ENCODE data around the gene MSANTD2. TPM values are rescaled to one million over a fixed set of nuclear protein-coding genes. Genes with fewer than 3 reads are reported as not detected.

MSANTD2 gene
- total RNA-seq, 1 donor from 2014 or later, result 9.4 TPM

DNA sequence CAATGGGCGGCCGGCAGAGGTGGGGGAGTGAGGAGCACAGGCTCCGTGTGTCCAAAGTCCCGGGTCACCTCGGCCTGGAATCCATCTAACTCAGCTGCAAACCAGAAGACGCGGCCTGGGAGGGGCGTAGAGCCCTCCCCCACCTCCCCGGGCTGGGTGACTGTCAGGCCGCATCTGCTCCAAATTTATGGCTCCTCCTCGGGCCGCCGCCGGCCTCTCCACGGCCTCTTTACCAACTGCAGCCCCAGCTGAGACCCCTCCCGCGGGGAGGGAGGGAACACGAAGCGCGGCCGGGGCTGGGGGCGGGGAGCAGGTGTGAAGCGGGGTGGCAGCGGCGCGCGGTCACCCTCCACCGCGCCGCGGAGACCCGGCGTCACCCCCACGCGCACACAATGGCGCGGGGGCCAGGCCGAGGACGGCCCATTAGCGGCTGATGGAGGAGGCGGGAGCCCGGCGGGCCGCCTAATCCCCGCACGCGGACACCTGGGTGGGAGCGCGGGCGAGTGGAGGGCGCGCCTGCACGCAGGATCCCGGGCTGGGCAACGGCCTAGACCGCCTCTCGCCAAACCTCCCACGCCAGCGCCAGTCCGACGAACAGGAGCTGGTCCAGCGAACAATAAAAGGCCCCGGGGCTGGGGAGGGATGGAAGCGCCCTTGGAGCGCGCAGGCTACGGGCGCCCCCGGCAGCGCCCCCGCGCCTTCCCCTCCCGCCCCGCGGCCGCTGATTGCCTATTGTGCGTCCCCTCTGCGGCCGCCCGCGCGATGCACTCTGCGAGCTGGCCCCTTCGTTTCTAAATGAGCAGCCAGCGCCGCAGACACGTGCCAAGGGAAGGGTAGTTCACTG is 39.1 kb upstream of the MSANTD2 start:
- H3K36me3 ChIP-seq (ENCODE audit: control insufficient read depth in 3 of 3, insufficient read depth in 3 of 3, low read length in 3 of 3), result no peaks in the 10 kb centered on the region
- H3K9ac ChIP-seq (ENCODE audit: low read depth in 1 of 3, low read length in 3 of 3), result no peak overlapping the region
- H3K4me1 ChIP-seq (ENCODE audit: control insufficient read depth in 3 of 3, insufficient read depth in 3 of 3, low read length in 3 of 3), result peaks cover 4 to 14% (median 12%) of the 10 kb centered on the region in 3 donors
- H3K27ac ChIP-seq (ENCODE audit: low read depth, low read length), result no peak overlapping the region
- no peaks in the 10 kb centered on the region for H3K9me3 ChIP-seq (ENCODE audit: control insufficient read depth in 3 of 3, low read length in 3 of 3)
- H3K27me3 ChIP-seq (ENCODE audit: control insufficient read depth in 3 of 3, insufficient read depth in 3 of 3, low read length in 3 of 3), result peaks cover 60 to 66% (median 63%) of the 10 kb centered on the region in 3 donors
- H3K4me3 ChIP-seq (ENCODE audit: low read length in 3 of 3), result peak overlapping the region in 2 of 3 donors; percentile 43 to 45

- Histone ChIP-seq H3K4me1 (ENCODE audit: control insufficient read depth in 3 of 3, insufficient read depth in 3 of 3, low read length in 3 of 3) (peaks cover 4 to 14% (median 12%) of the 10 kb centered on the region in 3 donors), H3K27ac (ENCODE audit: low read depth, low read length) (no peak overlapping the region), H3K9ac (ENCODE audit: low read depth in 1 of 3, low read length in 3 of 3) (no peak overlapping the region), H3K36me3 (ENCODE audit: control insufficient read depth in 3 of 3, insufficient read depth in 3 of 3, low read length in 3 of 3) (no peaks in the 10 kb centered on the region), H3K9me3 (ENCODE audit: control insufficient read depth in 3 of 3, low read length in 3 of 3) (no peaks in the 10 kb centered on the region), H3K27me3 (ENCODE audit: control insufficient read depth in 3 of 3, insufficient read depth in 3 of 3, low read length in 3 of 3) (peaks cover 54 to 61% (median 58%) of the 10 kb centered on the region in 3 donors), H3K4me3 (ENCODE audit: low read length in 3 of 3) (peak overlapping the region in 1 of 3 donors; percentile 43)
These were observed 38.6 kb upstream of the MSANTD2 start for GRCh38 chr11:124838805-124839127.

DNA sequence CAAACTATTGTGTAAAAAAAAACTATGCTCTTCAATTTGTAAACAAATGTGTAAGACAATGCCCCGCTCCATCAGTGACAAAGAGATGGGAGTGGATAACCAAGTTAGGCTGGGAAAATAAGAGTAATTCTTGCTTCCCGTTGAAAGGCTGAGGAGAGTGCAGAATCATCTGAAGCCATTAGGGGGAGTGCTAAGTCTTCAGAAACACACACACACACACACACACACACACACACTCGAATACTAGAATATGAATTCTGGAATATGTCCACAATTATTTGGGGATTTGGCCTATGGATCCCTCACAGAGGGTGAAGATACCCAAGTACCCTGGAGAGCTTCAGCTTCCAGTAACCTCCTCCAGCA is 37.3 kb upstream of the MSANTD2 start:
- Histone ChIP-seq H3K4me3 (ENCODE audit: low read length in 3 of 3) (no peak overlapping the region), H3K27ac (ENCODE audit: low read depth, low read length) (no peak overlapping the region), H3K9me3 (ENCODE audit: control insufficient read depth in 3 of 3, low read length in 3 of 3) (no peaks in the 10 kb centered on the region), H3K9ac (ENCODE audit: low read depth in 1 of 3, low read length in 3 of 3) (no peak overlapping the region), H3K36me3 (ENCODE audit: control insufficient read depth in 3 of 3, insufficient read depth in 3 of 3, low read length in 3 of 3) (no peaks in the 10 kb centered on the region), H3K27me3 (ENCODE audit: control insufficient read depth in 3 of 3, insufficient read depth in 3 of 3, low read length in 3 of 3) (peaks cover 41 to 48% (median 46%) of the 10 kb centered on the region in 3 donors), H3K4me1 (ENCODE audit: control insufficient read depth in 3 of 3, insufficient read depth in 3 of 3, low read length in 3 of 3) (peaks cover 4 to 14% (median 12%) of the 10 kb centered on the region in 3 donors)

DNA sequence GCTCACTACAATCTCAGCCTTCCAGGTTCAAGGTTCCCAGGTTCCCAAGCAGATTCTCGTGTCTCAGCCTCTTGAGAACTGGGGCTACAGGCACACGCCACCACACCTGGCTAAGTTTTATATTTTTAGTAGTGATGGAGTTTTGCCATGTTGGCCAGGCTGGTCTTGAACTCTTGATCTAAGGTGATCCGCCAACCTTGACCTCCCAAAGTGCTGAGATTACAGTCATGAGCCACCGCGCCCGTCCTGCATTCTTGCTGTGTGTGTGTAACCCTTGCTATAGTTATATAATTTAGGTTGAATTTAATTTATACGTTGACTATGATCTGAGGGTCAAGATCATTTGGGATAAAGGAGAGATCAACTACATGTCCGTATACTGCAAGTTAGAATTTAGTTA is 35.7 kb upstream of the MSANTD2 start:
- Histone ChIP-seq H3K4me3 (ENCODE audit: low read length in 3 of 3) (no peak overlapping the region), H3K9me3 (ENCODE audit: control insufficient read depth in 3 of 3, low read length in 3 of 3) (no peaks in the 10 kb centered on the region), H3K9ac (ENCODE audit: low read depth in 1 of 3, low read length in 3 of 3) (no peak overlapping the region), H3K27me3 (ENCODE audit: control insufficient read depth in 3 of 3, insufficient read depth in 3 of 3, low read length in 3 of 3) (peaks cover 30 to 34% (median 33%) of the 10 kb centered on the region in 3 donors), H3K36me3 (ENCODE audit: control insufficient read depth in 3 of 3, insufficient read depth in 3 of 3, low read length in 3 of 3) (no peaks in the 10 kb centered on the region), H3K27ac (ENCODE audit: low read depth, low read length) (no peak overlapping the region), H3K4me1 (ENCODE audit: control insufficient read depth in 3 of 3, insufficient read depth in 3 of 3, low read length in 3 of 3) (peaks cover 4 to 14% (median 12%) of the 10 kb centered on the region in 3 donors)

- Histone ChIP-seq H3K9me3 (ENCODE audit: control insufficient read depth in 3 of 3, low read length in 3 of 3) (no peaks in the 10 kb centered on the region), H3K4me1 (ENCODE audit: control insufficient read depth in 3 of 3, insufficient read depth in 3 of 3, low read length in 3 of 3) (peaks cover 4 to 14% (median 9%) of the 10 kb centered on the region in 3 donors), H3K9ac (ENCODE audit: low read depth in 1 of 3, low read length in 3 of 3) (no peak overlapping the region), H3K36me3 (ENCODE audit: control insufficient read depth in 3 of 3, insufficient read depth in 3 of 3, low read length in 3 of 3) (no peaks in the 10 kb centered on the region), H3K27ac (ENCODE audit: low read depth, low read length) (no peak overlapping the region), H3K27me3 (ENCODE audit: control insufficient read depth in 3 of 3, insufficient read depth in 3 of 3, low read length in 3 of 3) (peaks cover 20 to 24% (median 21%) of the 10 kb centered on the region in 3 donors), H3K4me3 (ENCODE audit: low read length in 3 of 3) (no peak overlapping the region)
These were observed 34.4 kb upstream of the MSANTD2 start for GRCh38 chr11:124834526-124835180.

DNA sequence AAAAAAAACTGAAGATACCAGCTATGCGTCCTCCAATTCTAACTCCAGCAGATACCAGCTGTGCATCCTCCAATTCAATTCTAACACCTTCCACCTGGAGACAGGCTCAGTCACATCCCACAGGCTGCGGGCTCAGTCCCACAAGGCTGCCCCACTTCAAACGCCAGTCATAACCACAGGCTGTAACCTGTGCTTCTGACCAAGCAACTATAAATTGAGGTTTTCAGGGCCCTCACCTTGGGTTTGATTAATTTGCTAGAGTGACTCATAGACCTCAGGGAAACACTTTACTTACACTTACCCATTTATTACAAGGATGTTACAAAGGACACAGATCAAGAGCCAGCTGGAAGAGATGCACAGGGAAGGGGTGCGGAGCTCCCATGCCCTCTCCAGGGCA is 32.4 kb upstream of the MSANTD2 start:
- H3K27me3 ChIP-seq (ENCODE audit: control insufficient read depth in 3 of 3, insufficient read depth in 3 of 3, low read length in 3 of 3), result peaks cover under 1 to 6% (median 2%) of the 10 kb centered on the region in 3 donors
- no peaks in the 10 kb centered on the region for H3K9me3 ChIP-seq (ENCODE audit: control insufficient read depth in 3 of 3, low read length in 3 of 3)
- peaks cover 0 to 9% (median 0%) of the 10 kb centered on the region in 3 donors for H3K4me1 ChIP-seq (ENCODE audit: control insufficient read depth in 3 of 3, insufficient read depth in 3 of 3, low read length in 3 of 3)

DNA sequence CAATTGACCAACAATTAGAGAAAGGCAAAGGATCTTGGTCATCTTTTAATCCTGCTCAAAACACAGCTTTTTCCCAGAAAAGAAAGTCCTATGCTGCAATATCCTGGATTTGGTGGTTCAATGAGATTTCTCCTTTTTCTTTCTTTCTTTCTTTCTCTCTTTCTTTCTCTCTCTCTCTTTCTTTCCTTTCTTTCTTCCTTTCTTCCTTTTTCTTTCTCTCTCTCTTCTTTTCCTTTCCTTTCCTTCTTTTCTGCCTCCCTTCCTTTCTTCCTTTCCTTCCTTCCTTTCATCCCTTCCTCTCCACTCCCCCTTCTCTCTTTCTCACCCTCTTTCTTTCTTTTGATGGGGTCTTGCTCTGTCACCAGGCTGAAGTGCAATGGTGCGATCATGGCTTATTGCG is 31.7 kb upstream of the MSANTD2 start:
- Histone ChIP-seq H3K27ac (ENCODE audit: low read depth, low read length) (no peak overlapping the region), H3K36me3 (ENCODE audit: control insufficient read depth in 3 of 3, insufficient read depth in 3 of 3, low read length in 3 of 3) (no peaks in the 10 kb centered on the region), H3K9me3 (ENCODE audit: control insufficient read depth in 3 of 3, low read length in 3 of 3) (no peaks in the 10 kb centered on the region), H3K27me3 (ENCODE audit: control insufficient read depth in 3 of 3, insufficient read depth in 3 of 3, low read length in 3 of 3) (peaks cover 0 to 6% (median 0%) of the 10 kb centered on the region in 3 donors), H3K9ac (ENCODE audit: low read depth in 1 of 3, low read length in 3 of 3) (no peak overlapping the region), H3K4me3 (ENCODE audit: low read length in 3 of 3) (no peak overlapping the region), H3K4me1 (ENCODE audit: control insufficient read depth in 3 of 3, insufficient read depth in 3 of 3, low read length in 3 of 3) (peaks cover 0 to 5% (median 0%) of the 10 kb centered on the region in 3 donors)

More for the DNA sequence above, 32.4 kb upstream of the MSANTD2 start:
- H3K4me3 ChIP-seq (ENCODE audit: low read length in 3 of 3), result no peak overlapping the region
- no peak overlapping the region for H3K27ac ChIP-seq (ENCODE audit: low read depth, low read length)
- no peaks in the 10 kb centered on the region for H3K36me3 ChIP-seq (ENCODE audit: control insufficient read depth in 3 of 3, insufficient read depth in 3 of 3, low read length in 3 of 3)
- H3K9ac ChIP-seq (ENCODE audit: low read depth in 1 of 3, low read length in 3 of 3), result no peak overlapping the region

- H3K9ac ChIP-seq (ENCODE audit: low read depth in 1 of 3, low read length in 3 of 3), result no peak overlapping the region
- H3K36me3 ChIP-seq (ENCODE audit: control insufficient read depth in 3 of 3, insufficient read depth in 3 of 3, low read length in 3 of 3), result no peaks in the 10 kb centered on the region
- H3K4me1 ChIP-seq (ENCODE audit: control insufficient read depth in 3 of 3, insufficient read depth in 3 of 3, low read length in 3 of 3), result no peaks in the 10 kb centered on the region
- no peak overlapping the region for H3K27ac ChIP-seq (ENCODE audit: low read depth, low read length)
- H3K27me3 ChIP-seq (ENCODE audit: control insufficient read depth in 3 of 3, insufficient read depth in 3 of 3, low read length in 3 of 3), result peaks cover 0 to 4% (median 0%) of the 10 kb centered on the region in 3 donors
- no peak overlapping the region for H3K4me3 ChIP-seq (ENCODE audit: low read length in 3 of 3)
- H3K9me3 ChIP-seq (ENCODE audit: control insufficient read depth in 3 of 3, low read length in 3 of 3), result no peaks in the 10 kb centered on the region
These were observed 30.5 kb upstream of the MSANTD2 start for GRCh38 chr11:124830749-124831148.

- Histone ChIP-seq H3K4me3 (ENCODE audit: low read length in 3 of 3) (no peak overlapping the region), H3K9ac (ENCODE audit: low read depth in 1 of 3, low read length in 3 of 3) (peak overlapping the region in 1 of 3 donors; percentile 24), H3K27me3 (ENCODE audit: control insufficient read depth in 3 of 3, insufficient read depth in 3 of 3, low read length in 3 of 3) (peaks cover 0 to 3% (median 0%) of the 10 kb centered on the region in 3 donors), H3K4me1 (ENCODE audit: control insufficient read depth in 3 of 3, insufficient read depth in 3 of 3, low read length in 3 of 3) (no peaks in the 10 kb centered on the region), H3K36me3 (ENCODE audit: control insufficient read depth in 3 of 3, insufficient read depth in 3 of 3, low read length in 3 of 3) (no peaks in the 10 kb centered on the region), H3K27ac (ENCODE audit: low read depth, low read length) (no peak overlapping the region), H3K9me3 (ENCODE audit: control insufficient read depth in 3 of 3, low read length in 3 of 3) (no peaks in the 10 kb centered on the region)
These were observed 29.8 kb upstream of the MSANTD2 start for GRCh38 chr11:124829986-124830385.

- Histone ChIP-seq H3K4me3 (ENCODE audit: low read length in 3 of 3) (no peak overlapping the region), H3K27me3 (ENCODE audit: control insufficient read depth in 3 of 3, insufficient read depth in 3 of 3, low read length in 3 of 3) (peaks cover 0 to 2% (median 0%) of the 10 kb centered on the region in 3 donors), H3K9me3 (ENCODE audit: control insufficient read depth in 3 of 3, low read length in 3 of 3) (no peaks in the 10 kb centered on the region), H3K27ac (ENCODE audit: low read depth, low read length) (no peak overlapping the region), H3K4me1 (ENCODE audit: control insufficient read depth in 3 of 3, insufficient read depth in 3 of 3, low read length in 3 of 3) (no peaks in the 10 kb centered on the region), H3K36me3 (ENCODE audit: control insufficient read depth in 3 of 3, insufficient read depth in 3 of 3, low read length in 3 of 3) (no peaks in the 10 kb centered on the region), H3K9ac (ENCODE audit: low read depth in 1 of 3, low read length in 3 of 3) (no peak overlapping the region)
These were observed 25.7 kb upstream of the MSANTD2 start for GRCh38 chr11:124825876-124826275.
